Neural progenitor cell (in vitro differentiated cells): ENCODE data around the gene MRPL36.

Experiments
- EZH2 ChIP-seq: fragments of 200-600 bp; sonication (generic); IDR thresholded peaks from 2 replicates; pipeline ENCODE4 v1.6.1; 2017; ENCODE audit warnings: antibody characterized with exemption, mild to moderate bottlenecking, moderate library complexity
- EZH2phosphoT487 ChIP-seq: fragments of 200-600 bp; sonication (generic); IDR thresholded peaks from 2 replicates; pipeline ENCODE4 v1.6.1; 2017; ENCODE audit warnings: antibody characterized with exemption

DNA sequence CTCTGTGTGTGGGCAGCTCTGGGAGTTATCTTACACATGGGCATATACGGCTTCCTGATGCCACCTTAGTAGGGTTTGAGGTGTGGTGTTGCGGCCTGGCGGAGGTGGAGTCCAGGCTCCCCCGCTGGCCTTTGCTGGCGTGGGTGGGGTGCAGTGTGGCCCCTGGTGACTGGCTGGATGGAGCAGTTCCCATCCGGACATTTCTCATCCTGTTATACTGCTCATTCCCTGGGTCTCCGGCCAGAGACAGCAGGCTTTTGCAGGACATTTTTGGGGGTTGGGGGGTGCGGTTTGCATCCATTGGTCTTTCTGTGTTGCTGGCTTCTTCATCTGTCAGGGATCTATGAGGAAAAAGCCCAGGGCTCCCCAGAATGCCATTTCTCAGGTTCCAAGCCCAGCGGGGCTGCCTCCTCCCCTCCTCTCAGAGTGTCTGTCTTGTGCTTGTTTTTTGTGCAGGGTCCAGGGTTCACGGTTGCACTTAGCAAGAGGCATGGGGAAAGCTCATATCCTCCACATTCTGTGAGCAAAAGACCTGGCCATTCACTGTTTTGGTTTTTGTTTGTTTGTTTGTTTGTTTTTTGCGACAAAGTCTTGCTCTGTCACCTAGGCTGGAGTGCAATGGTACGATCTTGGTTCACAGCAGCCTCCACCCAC, 23.9 kb upstream of the MRPL36 start:
- no peak for TF ChIP-seq EZH2
- no peak for TF ChIP-seq EZH2phosphoT487
